Measurements from ENCODE around the gene RNF125. TPM values are rescaled to one million over a fixed set of nuclear protein-coding genes. Genes with fewer than 3 reads are reported as not detected.

Gene RNF125
- polyA plus RNA-seq, 3 donors = 17.3 to 29.2 (median 26.3) TPM

- peaks cover 0 to 1% (median 0%) of the 10 kb centered on the region in 3 donors for H3K27me3 Mint-ChIP-seq (ENCODE audit: low read depth in 3 of 3)
- peak in 1 of 3 donors; percentile 9 for DNase-seq
Measured at GRCh38 chr18:32093523-32093922, 74.9 kb downstream of the RNF125 start.

GRCh38 chr18:32095192-32095899 is 76.7 kb downstream of the RNF125 start:
- H3K4me3 Mint-ChIP-seq = no peak overlapping the region
- H3K27ac Mint-ChIP-seq = peak overlapping the region in 3 of 7 donors; percentile 15 to 55 (median 33)
- H3K27me3 ChIP-seq (ENCODE audit: control insufficient read depth in 2 of 2, insufficient read depth in 2 of 2, low read length in 2 of 2) = no peaks in the 10 kb centered on the region
- 96% methylated on average over 4 of the region's 7 CpGs for WGBS (ENCODE audit: insufficient coverage)
- peaks cover 25 to 42% of the 10 kb centered on the region in 2 donors for H3K36me3 Mint-ChIP-seq
- H3K9ac ChIP-seq (ENCODE audit: insufficient read depth, low read length, poor library complexity, severe bottlenecking) = no peak overlapping the region
- peaks cover 0 to 2% (median 0%) of the 10 kb centered on the region in 7 donors for H3K9me3 Mint-ChIP-seq
- peaks cover 14 to 25% of the 10 kb centered on the region in 2 donors for H3K36me3 ChIP-seq (replicated peaks in 1 of 2; ENCODE audit: control insufficient read depth in 1 of 2, insufficient read depth in 2 of 2, low read length in 2 of 2)
- peaks cover 0 to 1% (median 0%) of the 10 kb centered on the region in 3 donors for H3K27me3 Mint-ChIP-seq (ENCODE audit: low read depth in 3 of 3)
- H3K4me1 ChIP-seq (ENCODE audit: control insufficient read depth in 1 of 2, insufficient read depth in 2 of 2, low read length in 2 of 2) = peaks cover 34 to 55% of the 10 kb centered on the region in 2 donors
- H3K27ac ChIP-seq (ENCODE audit: low read depth in 1 of 2, low read length in 2 of 2) = peak overlapping the region in 1 of 2 donors; percentile 34
- TF ChIP-seq, protein P1, sequence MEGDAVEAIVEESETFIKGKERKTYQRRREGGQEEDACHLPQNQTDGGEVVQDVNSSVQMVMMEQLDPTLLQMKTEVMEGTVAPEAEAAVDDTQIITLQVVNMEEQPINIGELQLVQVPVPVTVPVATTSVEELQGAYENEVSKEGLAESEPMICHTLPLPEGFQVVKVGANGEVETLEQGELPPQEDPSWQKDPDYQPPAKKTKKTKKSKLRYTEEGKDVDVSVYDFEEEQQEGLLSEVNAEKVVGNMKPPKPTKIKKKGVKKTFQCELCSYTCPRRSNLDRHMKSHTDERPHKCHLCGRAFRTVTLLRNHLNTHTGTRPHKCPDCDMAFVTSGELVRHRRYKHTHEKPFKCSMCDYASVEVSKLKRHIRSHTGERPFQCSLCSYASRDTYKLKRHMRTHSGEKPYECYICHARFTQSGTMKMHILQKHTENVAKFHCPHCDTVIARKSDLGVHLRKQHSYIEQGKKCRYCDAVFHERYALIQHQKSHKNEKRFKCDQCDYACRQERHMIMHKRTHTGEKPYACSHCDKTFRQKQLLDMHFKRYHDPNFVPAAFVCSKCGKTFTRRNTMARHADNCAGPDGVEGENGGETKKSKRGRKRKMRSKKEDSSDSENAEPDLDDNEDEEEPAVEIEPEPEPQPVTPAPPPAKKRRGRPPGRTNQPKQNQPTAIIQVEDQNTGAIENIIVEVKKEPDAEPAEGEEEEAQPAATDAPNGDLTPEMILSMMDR (IDR thresholded peaks at IDR 0.05) = no peak
- intact Hi-C loops (cut with micrococcal nuclease) = loop anchor here in 1 of 2 donors (10.0 kb wide), 1 partner anchor 51 kb away; no protein-coding TSS in a partner anchor
- H3K79me2 ChIP-seq (ENCODE audit: insufficient read depth, low read length) = peaks cover 86% of the 10 kb centered on the region
- H3K4me2 ChIP-seq (replicated peaks; ENCODE audit: extremely low read depth, low read length, poor library complexity, severe bottlenecking) = peak overlapping the region; percentile 88
- H3K4me3 ChIP-seq (replicated peaks in 1 of 3; ENCODE audit: low read depth in 2 of 3, low read length in 3 of 3) = no peak overlapping the region
- H3K9me3 ChIP-seq (replicated peaks in 1 of 2; ENCODE audit: control insufficient read depth in 1 of 2, insufficient read depth in 1 of 2, low read length in 2 of 2) = no peaks in the 10 kb centered on the region
- peaks cover 49% of the 10 kb centered on the region for H3K4me1 Mint-ChIP-seq
- peaks cover 78% of the 10 kb centered on the region for H4K20me1 ChIP-seq (ENCODE audit: insufficient read depth, low read length)
- no peak for DNase-seq
- no peak overlapping the region for H2AFZ ChIP-seq (ENCODE audit: insufficient read depth, low read depth, low read length, poor library complexity, severe bottlenecking)

More at GRCh38 chr18:32093523-32093922, 74.9 kb downstream of the RNF125 start:
- Histone ChIP-seq H3K79me2 (ENCODE audit: insufficient read depth, low read length) (peaks cover 68% of the 10 kb centered on the region), H3K9me3 (replicated peaks in 1 of 2; ENCODE audit: control insufficient read depth in 1 of 2, insufficient read depth in 1 of 2, low read length in 2 of 2) (no peaks in the 10 kb centered on the region), H4K20me1 (ENCODE audit: insufficient read depth, low read length) (peaks cover 60% of the 10 kb centered on the region), H3K36me3 (replicated peaks in 1 of 2; ENCODE audit: control insufficient read depth in 1 of 2, insufficient read depth in 2 of 2, low read length in 2 of 2) (peaks cover 14 to 20% of the 10 kb centered on the region in 2 donors), H2AFZ (ENCODE audit: insufficient read depth, low read depth, low read length, poor library complexity, severe bottlenecking) (peak overlapping the region; percentile 31), H3K27ac (ENCODE audit: low read depth in 1 of 2, low read length in 2 of 2) (peak overlapping the region; percentile 96 to 97), H3K4me2 (replicated peaks; ENCODE audit: extremely low read depth, low read length, poor library complexity, severe bottlenecking) (peak overlapping the region; percentile 88), H3K27me3 (ENCODE audit: control insufficient read depth in 2 of 2, insufficient read depth in 2 of 2, low read length in 2 of 2) (no peaks in the 10 kb centered on the region), H3K4me1 (ENCODE audit: control insufficient read depth in 1 of 2, insufficient read depth in 2 of 2, low read length in 2 of 2) (peaks cover 34 to 55% of the 10 kb centered on the region in 2 donors), H3K4me3 (replicated peaks in 1 of 3; ENCODE audit: low read depth in 2 of 3, low read length in 3 of 3) (peak overlapping the region; percentile 88 to 96 (median 91)), H3K9ac (ENCODE audit: insufficient read depth, low read length, poor library complexity, severe bottlenecking) (peak overlapping the region; percentile 96)
- H3K4me3 Mint-ChIP-seq = peak overlapping the region; percentile 98 to 99
- TF ChIP-seq, protein P1 (IDR thresholded peaks at IDR 0.05) = no peak
- intact Hi-C loops (cut with micrococcal nuclease) = loop anchor here (5.0 to 10.0 kb wide), 2 partner anchors 49 to 151 kb away; partner anchors contain the start of gene TRAPPC8 (in 1 of the 2)
- H3K36me3 Mint-ChIP-seq = peaks cover 21 to 30% of the 10 kb centered on the region in 2 donors
- WGBS (ENCODE audit: insufficient coverage) = 21% methylated on average over 3 of the region's 7 CpGs
- H3K4me1 Mint-ChIP-seq = peaks cover 39% of the 10 kb centered on the region
- H3K9me3 Mint-ChIP-seq = peaks cover 0 to 2% (median 0%) of the 10 kb centered on the region in 7 donors
- H3K27ac Mint-ChIP-seq = peak overlapping the region; percentile 97 to 99 (median 98)
